Measurements from ENCODE around the gene ZNF709.
"Not testable (repeated sequence)": the region's sequence is repeated elsewhere in the genome, so short reads cannot be mapped to it uniquely, and the experiment has no call there.

Gene ZNF709

DNA sequence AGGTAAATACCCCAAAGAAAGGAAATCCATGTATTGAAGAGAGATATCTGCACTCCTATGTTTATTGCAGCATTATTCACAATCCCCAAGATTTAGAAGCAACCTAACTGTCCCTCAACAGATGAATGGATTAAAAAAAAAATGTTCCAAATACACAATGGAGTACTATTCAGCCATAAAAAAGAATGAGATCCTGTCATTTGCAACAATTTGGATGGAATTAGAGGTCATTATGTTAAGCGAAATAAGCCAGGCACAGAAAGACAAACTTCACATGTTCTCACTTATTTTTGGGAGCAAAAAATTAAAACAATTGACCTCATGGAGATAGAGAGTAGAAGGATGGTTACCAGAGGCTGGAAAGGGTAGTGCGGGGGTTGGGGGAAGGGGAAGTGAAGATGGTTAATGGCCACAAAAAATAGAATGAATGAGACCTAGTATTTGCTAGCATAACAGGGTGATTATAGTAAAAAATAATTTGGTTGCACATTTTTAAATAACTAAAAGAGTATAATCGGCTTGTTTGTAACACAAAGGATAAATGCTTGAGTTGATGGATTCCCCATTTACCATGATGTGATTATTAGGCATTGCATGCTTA, 9.7 kb upstream of the ZNF709 start:
- Histone ChIP-seq H3K4me3 (IDR thresholded peaks at IDR 0.05; ENCODE audit: insufficient read depth, low read depth, low read length) (no peak overlapping the region), H3K9ac (no peak overlapping the region), H3K36me3 (ENCODE audit: insufficient read depth) (no peaks in the 10 kb centered on the region), H3K27ac (no peak overlapping the region), H3K4me2 (no peak overlapping the region), H3K27me3 (ENCODE audit: insufficient read depth, low read depth) (no peaks in the 10 kb centered on the region), H3K79me2 (ENCODE audit: insufficient read depth, low read depth) (no peaks in the 10 kb centered on the region), H3K4me1 (ENCODE audit: low read depth, poor library complexity, severe bottlenecking) (peaks cover 4% of the 10 kb centered on the region), H2AFZ (ENCODE audit: low read depth) (no peak overlapping the region), H4K20me1 (ENCODE audit: insufficient read depth) (no peaks in the 10 kb centered on the region)
- TF ChIP-seq CTCF (conservative IDR thresholded peaks at IDR 0.05; ENCODE audit: low read depth, low read length), result no peak

GRCh38 chr19:12486265-12486783, 1.7 kb upstream of the ZNF709 start:
- not testable (repeated sequence) for H4K20me1 ChIP-seq (ENCODE audit: insufficient read depth); H2AFZ ChIP-seq (ENCODE audit: low read depth); H3K27ac ChIP-seq; H3K9ac ChIP-seq; H3K4me2 ChIP-seq; H3K4me3 ChIP-seq (IDR thresholded peaks at IDR 0.05; ENCODE audit: insufficient read depth, low read depth, low read length); H3K27me3 ChIP-seq (ENCODE audit: insufficient read depth, low read depth); H3K36me3 ChIP-seq (ENCODE audit: insufficient read depth)
- H3K4me1 ChIP-seq (ENCODE audit: low read depth, poor library complexity, severe bottlenecking), result peaks cover 35% of the 10 kb centered on the region
- peaks cover 11% of the 10 kb centered on the region; the same call in 1 of the 2 replicates for H3K79me2 ChIP-seq (ENCODE audit: insufficient read depth, low read depth)

- H3K4me2 ChIP-seq, result no peak overlapping the region
- H2AFZ ChIP-seq (ENCODE audit: low read depth), result peak overlapping the region; percentile 100
- no peak for TF ChIP-seq CTCF (conservative IDR thresholded peaks at IDR 0.05; ENCODE audit: low read depth, low read length)
- no peaks in the 10 kb centered on the region for H4K20me1 ChIP-seq (ENCODE audit: insufficient read depth)
- H3K27ac ChIP-seq, result no peak overlapping the region
- H3K9ac ChIP-seq, result no peak overlapping the region
- no peaks in the 10 kb centered on the region for H3K36me3 ChIP-seq (ENCODE audit: insufficient read depth)
- H3K4me3 ChIP-seq (IDR thresholded peaks at IDR 0.05; ENCODE audit: insufficient read depth, low read depth, low read length), result no peak overlapping the region
- H3K27me3 ChIP-seq (ENCODE audit: insufficient read depth, low read depth), result no peaks in the 10 kb centered on the region
- H3K4me1 ChIP-seq (ENCODE audit: low read depth, poor library complexity, severe bottlenecking), result peaks cover 42% of the 10 kb centered on the region
- peaks cover 17% of the 10 kb centered on the region; the same call in 1 of the 2 replicates for H3K79me2 ChIP-seq (ENCODE audit: insufficient read depth, low read depth)
Observed at GRCh38 chr19:12485571-12485970, 955 bp upstream of the ZNF709 start.

DNA sequence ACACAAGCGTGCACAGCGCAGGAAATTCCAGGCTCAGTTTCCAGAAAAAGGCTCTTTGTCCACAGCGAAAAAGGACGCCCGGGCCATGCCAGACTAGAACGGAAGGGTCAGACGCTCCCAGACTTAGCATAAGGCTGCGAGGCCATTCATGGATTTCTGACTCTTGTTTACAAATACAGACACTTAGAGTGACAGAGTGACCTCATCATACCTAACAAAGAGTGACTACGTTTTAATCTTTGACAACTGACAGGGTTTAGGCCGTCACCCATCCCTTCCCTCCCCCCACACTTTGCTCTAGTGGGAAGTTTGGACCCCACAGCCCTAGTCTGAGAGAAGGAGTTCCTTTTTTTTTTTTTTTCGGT, 418 bp upstream of the ZNF709 start:
- H3K4me3 ChIP-seq (IDR thresholded peaks at IDR 0.05; ENCODE audit: insufficient read depth, low read depth, low read length), result no peak overlapping the region
- H2AFZ ChIP-seq (ENCODE audit: low read depth), result peak overlapping the region; percentile 100
- no peak overlapping the region for H3K27ac ChIP-seq
- H3K27me3 ChIP-seq (ENCODE audit: insufficient read depth, low read depth), result no peaks in the 10 kb centered on the region
- peak overlapping the region; percentile 97 for H3K4me2 ChIP-seq
- peaks cover 17% of the 10 kb centered on the region; the same call in 1 of the 2 replicates for H3K79me2 ChIP-seq (ENCODE audit: insufficient read depth, low read depth)
- no peaks in the 10 kb centered on the region for H3K36me3 ChIP-seq (ENCODE audit: insufficient read depth)
- no peaks in the 10 kb centered on the region for H4K20me1 ChIP-seq (ENCODE audit: insufficient read depth)
- TF ChIP-seq CTCF (conservative IDR thresholded peaks at IDR 0.05; ENCODE audit: low read depth, low read length), result no peak
- no peak overlapping the region; the same call in 1 of the 2 replicates for H3K9ac ChIP-seq
- peaks cover 42% of the 10 kb centered on the region for H3K4me1 ChIP-seq (ENCODE audit: low read depth, poor library complexity, severe bottlenecking)

DNA sequence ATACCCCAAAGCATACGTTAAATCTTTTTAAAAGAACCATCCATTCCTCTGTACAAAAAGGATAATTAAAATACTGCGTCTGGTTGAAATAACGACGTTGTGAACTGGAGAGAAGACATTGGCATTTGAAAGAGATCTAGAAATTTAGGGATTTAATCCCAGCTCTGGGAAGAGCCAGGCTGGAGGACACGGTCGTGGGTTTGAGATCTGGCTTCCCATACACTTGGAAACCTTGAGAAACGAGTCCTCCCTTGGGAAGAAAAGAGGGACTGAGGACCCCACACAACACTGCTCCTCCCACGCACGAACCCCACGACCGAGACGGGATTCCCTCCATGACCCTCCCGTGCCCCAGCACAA, 625 bp downstream of the ZNF709 start:
- Histone ChIP-seq H2AFZ (ENCODE audit: low read depth) (peak overlapping the region; percentile 100), H3K4me1 (ENCODE audit: low read depth, poor library complexity, severe bottlenecking) (peaks cover 43% of the 10 kb centered on the region), H3K9ac (peak overlapping the region; percentile 46; the same call in 1 of the 2 replicates), H3K79me2 (ENCODE audit: insufficient read depth, low read depth) (peaks cover 20% of the 10 kb centered on the region; the same call in 1 of the 2 replicates), H3K27ac (no peak overlapping the region), H3K36me3 (ENCODE audit: insufficient read depth) (no peaks in the 10 kb centered on the region), H3K4me2 (peak overlapping the region; percentile 97), H3K4me3 (IDR thresholded peaks at IDR 0.05; ENCODE audit: insufficient read depth, low read depth, low read length) (no peak overlapping the region), H4K20me1 (ENCODE audit: insufficient read depth) (no peaks in the 10 kb centered on the region), H3K27me3 (ENCODE audit: insufficient read depth, low read depth) (no peaks in the 10 kb centered on the region)
- TF ChIP-seq CTCF (conservative IDR thresholded peaks at IDR 0.05; ENCODE audit: low read depth, low read length), result no peak

Measured in KMS-11 (cell line).